ENCODE measurements around the gene NAPA.

NAPA gene

GRCh38 chr19:47503826-47504150, 11.1 kb downstream of the NAPA start:
- H3K27me3 ChIP-seq (ENCODE audit: insufficient read depth, poor library complexity, severe bottlenecking): no peaks in the 10 kb centered on the region
- no peak overlapping the region for H3K4me3 ChIP-seq (ENCODE audit: severe bottlenecking)
- H3K9me3 ChIP-seq (ENCODE audit: severe bottlenecking): no peaks in the 10 kb centered on the region
- peaks cover 29% of the 10 kb centered on the region for H3K36me3 ChIP-seq (ENCODE audit: low read depth)
- no peak overlapping the region for H3K27ac ChIP-seq (ENCODE audit: poor library complexity, severe bottlenecking)
- TF ChIP-seq, protein P1, sequence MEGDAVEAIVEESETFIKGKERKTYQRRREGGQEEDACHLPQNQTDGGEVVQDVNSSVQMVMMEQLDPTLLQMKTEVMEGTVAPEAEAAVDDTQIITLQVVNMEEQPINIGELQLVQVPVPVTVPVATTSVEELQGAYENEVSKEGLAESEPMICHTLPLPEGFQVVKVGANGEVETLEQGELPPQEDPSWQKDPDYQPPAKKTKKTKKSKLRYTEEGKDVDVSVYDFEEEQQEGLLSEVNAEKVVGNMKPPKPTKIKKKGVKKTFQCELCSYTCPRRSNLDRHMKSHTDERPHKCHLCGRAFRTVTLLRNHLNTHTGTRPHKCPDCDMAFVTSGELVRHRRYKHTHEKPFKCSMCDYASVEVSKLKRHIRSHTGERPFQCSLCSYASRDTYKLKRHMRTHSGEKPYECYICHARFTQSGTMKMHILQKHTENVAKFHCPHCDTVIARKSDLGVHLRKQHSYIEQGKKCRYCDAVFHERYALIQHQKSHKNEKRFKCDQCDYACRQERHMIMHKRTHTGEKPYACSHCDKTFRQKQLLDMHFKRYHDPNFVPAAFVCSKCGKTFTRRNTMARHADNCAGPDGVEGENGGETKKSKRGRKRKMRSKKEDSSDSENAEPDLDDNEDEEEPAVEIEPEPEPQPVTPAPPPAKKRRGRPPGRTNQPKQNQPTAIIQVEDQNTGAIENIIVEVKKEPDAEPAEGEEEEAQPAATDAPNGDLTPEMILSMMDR (IDR thresholded peaks at IDR 0.05; ENCODE audit: poor library complexity, severe bottlenecking): no peak
- no peak for ATAC-seq (ENCODE audit: low read depth)
- no peaks in the 10 kb centered on the region for H3K4me1 ChIP-seq (ENCODE audit: insufficient read depth, poor library complexity, severe bottlenecking)
- no peak for DNase-seq (ENCODE audit: low spot score)

- TF ChIP-seq, protein P1 (IDR thresholded peaks at IDR 0.05; ENCODE audit: poor library complexity, severe bottlenecking): no peak
- H3K4me1 ChIP-seq (ENCODE audit: insufficient read depth, poor library complexity, severe bottlenecking): no peaks in the 10 kb centered on the region
- H3K27ac ChIP-seq (ENCODE audit: poor library complexity, severe bottlenecking): no peak overlapping the region
- no peaks in the 10 kb centered on the region for H3K27me3 ChIP-seq (ENCODE audit: insufficient read depth, poor library complexity, severe bottlenecking)
- no peaks in the 10 kb centered on the region for H3K9me3 ChIP-seq (ENCODE audit: severe bottlenecking)
- DNase-seq (ENCODE audit: low spot score): no peak
- ATAC-seq (ENCODE audit: low read depth): no peak
- H3K4me3 ChIP-seq (ENCODE audit: severe bottlenecking): no peak overlapping the region
- H3K36me3 ChIP-seq (ENCODE audit: low read depth): peaks cover 27% of the 10 kb centered on the region
Observed at GRCh38 chr19:47503130-47503825, 11.6 kb downstream of the NAPA start.

DNA sequence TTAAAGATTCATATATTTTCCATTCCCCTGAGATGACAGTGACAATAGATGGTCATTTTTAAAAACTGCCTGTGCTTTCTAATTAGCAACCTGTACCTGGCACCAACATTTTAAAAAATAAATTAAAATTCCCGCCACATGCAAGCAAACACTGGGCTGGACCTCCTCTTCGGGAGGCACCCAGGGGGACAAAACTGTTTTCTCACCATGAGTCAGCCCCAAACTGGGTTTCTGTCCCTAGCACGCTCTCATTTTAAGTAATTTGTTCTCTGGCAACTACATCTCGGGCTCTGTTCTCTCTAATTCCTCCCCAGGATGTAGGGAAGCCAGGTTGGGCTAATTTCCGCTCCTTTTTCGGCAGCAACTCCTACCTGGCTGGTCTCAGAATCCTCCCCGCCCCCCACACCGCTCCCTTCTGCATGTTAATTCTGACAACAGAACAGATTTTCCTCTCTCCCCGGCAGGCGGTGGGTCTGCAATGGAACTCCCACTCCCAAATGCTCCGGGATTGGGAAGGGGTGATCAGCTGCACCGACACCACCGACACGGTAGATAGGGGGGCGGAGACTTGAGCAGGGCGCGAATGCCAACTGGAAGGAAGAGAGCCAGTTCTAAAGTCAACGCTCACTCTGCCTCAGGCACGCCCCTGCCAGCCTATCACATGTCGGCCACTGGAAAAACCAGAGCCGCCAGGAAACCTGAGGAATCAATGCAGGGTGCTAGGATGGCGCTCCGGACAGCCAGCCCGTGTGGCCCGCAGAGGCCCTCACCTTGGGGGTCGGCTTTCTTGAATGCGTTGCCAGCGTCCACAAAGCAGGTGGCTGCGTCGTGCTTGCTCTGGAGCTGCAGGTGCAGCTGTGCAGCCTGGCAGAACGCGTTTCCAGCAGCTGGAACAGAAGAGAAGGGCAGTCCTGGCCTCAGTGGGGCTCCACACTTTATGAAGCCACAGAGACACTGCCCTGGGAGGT, 14.7 kb downstream of the NAPA start:
- DNase-seq (ENCODE audit: low spot score) (no peak), ATAC-seq (ENCODE audit: low read depth) (no peak)
- Histone ChIP-seq H3K36me3 (ENCODE audit: low read depth) (peaks cover 20% of the 10 kb centered on the region), H3K4me3 (ENCODE audit: severe bottlenecking) (no peak overlapping the region), H3K9me3 (ENCODE audit: severe bottlenecking) (no peaks in the 10 kb centered on the region), H3K27ac (ENCODE audit: poor library complexity, severe bottlenecking) (no peak overlapping the region), H3K27me3 (ENCODE audit: insufficient read depth, poor library complexity, severe bottlenecking) (no peaks in the 10 kb centered on the region), H3K4me1 (ENCODE audit: insufficient read depth, poor library complexity, severe bottlenecking) (no peaks in the 10 kb centered on the region)
- TF ChIP-seq, protein P1 (IDR thresholded peaks at IDR 0.05; ENCODE audit: poor library complexity, severe bottlenecking): no peak

DNA sequence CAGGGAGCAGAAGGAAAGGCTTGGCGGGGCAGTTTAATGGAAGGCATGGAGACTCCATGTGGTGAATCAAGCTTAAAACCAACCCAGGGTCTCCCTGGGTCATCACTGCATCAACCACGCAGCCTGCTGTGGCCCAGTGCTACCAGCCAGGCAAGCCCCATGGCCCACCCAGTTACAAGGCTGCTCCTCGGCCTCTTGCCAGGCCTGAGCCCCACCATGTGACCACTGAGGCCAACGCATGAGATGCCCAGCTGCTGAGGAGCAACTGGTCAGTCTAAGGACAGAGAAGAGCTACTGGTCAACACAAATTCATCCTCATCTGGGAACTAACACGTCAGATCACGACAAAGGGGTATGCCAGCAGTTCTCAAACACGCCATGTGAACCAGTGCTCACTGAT, 15.5 kb downstream of the NAPA start:
- Histone ChIP-seq H3K27ac (ENCODE audit: poor library complexity, severe bottlenecking) (no peak overlapping the region), H3K27me3 (ENCODE audit: insufficient read depth, poor library complexity, severe bottlenecking) (no peaks in the 10 kb centered on the region), H3K4me1 (ENCODE audit: insufficient read depth, poor library complexity, severe bottlenecking) (no peaks in the 10 kb centered on the region), H3K4me3 (ENCODE audit: severe bottlenecking) (no peak overlapping the region), H3K9me3 (ENCODE audit: severe bottlenecking) (no peaks in the 10 kb centered on the region), H3K36me3 (ENCODE audit: low read depth) (peaks cover 16% of the 10 kb centered on the region)
- TF ChIP-seq, protein P1 (IDR thresholded peaks at IDR 0.05; ENCODE audit: poor library complexity, severe bottlenecking): no peak
- DNase-seq (ENCODE audit: low spot score): no peak
- ATAC-seq (ENCODE audit: low read depth): no peak
